B cell (primary cell): ENCODE measurements around the gene MEA1.

ENCODE experiments used
- EZH2 ChIP-seq: IDR thresholded peaks from 2 replicates; pipeline ENCODE4 v1.6.1; 2012; ENCODE audit warnings: borderline replicate concordance, low read depth, mild to moderate bottlenecking, moderate library complexity, low read length; ENCODE audit not compliant: insufficient read depth, poor library complexity, severe bottlenecking
- TF ChIP-seq, protein P1 (sequence below): fragments of 200-600 bp; IDR thresholded peaks from one replicate; pipeline ENCODE4 v1.8.0; 2022; ENCODE audit warnings: antibody characterized with exemption, mild to moderate bottlenecking

DNA sequence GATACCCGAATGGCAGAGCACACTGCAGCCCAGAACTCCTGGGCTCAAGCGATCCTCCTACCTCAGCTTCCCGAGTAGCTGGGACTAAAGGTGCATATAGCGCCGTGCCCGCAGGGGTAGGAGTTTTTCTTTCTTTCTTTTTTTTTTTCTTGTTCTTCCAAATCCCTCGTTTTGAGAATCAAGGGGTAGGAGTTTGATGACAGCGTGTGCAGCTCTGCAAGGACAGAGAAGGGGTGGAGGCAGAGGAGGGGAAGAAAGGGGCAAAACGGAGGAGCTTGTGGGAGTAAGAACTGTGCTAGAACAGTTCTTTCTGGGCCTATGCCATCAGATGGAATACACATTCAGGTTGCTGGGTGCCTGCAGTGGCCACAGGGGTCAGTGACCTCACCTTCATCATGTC lies 23.0 kb upstream of the MEA1 start:
- TF ChIP-seq, protein P1, sequence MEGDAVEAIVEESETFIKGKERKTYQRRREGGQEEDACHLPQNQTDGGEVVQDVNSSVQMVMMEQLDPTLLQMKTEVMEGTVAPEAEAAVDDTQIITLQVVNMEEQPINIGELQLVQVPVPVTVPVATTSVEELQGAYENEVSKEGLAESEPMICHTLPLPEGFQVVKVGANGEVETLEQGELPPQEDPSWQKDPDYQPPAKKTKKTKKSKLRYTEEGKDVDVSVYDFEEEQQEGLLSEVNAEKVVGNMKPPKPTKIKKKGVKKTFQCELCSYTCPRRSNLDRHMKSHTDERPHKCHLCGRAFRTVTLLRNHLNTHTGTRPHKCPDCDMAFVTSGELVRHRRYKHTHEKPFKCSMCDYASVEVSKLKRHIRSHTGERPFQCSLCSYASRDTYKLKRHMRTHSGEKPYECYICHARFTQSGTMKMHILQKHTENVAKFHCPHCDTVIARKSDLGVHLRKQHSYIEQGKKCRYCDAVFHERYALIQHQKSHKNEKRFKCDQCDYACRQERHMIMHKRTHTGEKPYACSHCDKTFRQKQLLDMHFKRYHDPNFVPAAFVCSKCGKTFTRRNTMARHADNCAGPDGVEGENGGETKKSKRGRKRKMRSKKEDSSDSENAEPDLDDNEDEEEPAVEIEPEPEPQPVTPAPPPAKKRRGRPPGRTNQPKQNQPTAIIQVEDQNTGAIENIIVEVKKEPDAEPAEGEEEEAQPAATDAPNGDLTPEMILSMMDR: no peak
- no peak for TF ChIP-seq EZH2
